GM21423 (cell line): ENCODE measurements around the gene CRTC3.
"Not testable (repeated sequence)": the region's sequence is repeated elsewhere in the genome, so short reads cannot be mapped to it uniquely, and the experiment has no call there.

Source experiments
- ATAC-seq: cut with Tn5 transposase; IDR thresholded peaks from one replicate; pipeline ENCODE4 v1.9.1; 2021; ENCODE audit warnings: mild to moderate bottlenecking, moderate library complexity; ENCODE audit not compliant: unreplicated experiment

CRTC3 gene

DNA sequence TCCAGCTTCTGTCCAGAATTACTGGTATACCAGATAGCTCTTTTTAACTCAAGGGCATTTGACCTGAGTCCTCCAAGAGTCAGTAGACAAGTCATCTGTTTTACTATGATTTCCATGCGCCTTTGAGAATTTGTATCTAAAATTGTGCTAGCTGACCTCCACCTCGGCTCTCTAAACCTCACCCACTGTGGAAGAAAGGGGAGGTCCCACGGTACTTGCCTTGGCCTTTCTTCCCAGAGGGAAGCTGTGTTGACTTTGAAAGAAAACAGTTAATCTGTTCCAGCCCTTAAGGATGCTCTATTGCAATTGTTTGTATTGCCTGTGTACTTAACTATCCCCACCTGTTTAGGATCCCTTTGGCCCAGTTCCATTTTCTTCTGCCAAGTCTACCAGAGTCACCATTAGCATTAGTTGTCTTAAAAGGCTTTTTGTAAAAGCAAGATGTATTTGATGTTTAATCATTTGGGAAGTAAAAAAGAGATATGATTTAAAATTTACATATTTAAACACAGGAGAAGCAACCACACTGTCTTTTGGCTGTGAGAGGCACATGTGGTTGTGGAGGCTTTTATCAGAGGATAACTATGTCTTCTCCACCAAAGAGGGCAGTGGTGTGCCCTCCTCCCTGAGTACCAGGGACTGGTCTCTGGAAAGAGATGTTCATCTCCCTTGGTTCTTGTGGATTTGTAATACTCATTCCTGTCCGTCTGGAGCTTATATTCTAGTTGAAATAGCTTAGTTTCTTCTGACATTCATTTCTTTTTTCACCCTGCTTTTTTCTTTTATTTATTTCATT lies 88.8 kb downstream of the CRTC3 start:
- ATAC-seq, result no peak

DNA sequence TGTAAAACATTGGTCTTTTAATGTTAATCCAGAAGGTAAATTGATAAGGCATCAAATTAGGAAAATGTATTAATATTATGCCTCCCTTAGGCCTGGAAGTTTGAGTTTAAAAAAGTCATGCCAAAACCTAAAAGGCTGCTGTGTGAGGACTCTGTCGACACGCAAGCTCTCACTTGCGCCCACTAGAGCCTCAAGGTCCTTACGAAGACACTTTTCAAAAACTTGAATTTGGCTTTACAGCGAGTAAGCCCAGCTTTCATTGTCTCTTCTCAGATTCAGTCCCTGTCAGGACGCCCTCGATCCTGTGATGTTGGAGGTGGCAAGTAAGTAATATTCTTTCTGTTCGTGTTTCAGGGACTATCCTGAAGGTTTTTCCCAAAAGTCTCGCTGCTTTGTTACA lies 89.7 kb downstream of the CRTC3 start:
- no peak for ATAC-seq

DNA sequence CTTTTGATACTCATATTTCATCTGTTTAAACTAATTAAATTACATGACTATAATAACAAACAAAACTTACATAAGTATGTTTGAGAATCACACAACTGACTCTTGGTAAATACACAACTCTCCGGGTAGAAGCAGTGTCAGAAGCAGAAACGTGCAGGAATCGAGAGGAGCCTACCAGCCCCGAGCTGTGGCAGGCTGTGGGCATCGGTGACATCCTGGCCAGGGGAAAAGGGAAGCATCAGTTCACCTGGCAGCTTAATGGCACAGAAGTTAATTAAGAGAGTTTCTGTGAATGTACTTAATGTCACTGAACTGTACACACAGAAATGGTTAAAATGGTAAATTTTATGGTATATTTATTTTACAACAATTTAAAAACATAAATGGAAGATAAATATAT lies 90.2 kb downstream of the CRTC3 start:
- no peak for ATAC-seq

DNA sequence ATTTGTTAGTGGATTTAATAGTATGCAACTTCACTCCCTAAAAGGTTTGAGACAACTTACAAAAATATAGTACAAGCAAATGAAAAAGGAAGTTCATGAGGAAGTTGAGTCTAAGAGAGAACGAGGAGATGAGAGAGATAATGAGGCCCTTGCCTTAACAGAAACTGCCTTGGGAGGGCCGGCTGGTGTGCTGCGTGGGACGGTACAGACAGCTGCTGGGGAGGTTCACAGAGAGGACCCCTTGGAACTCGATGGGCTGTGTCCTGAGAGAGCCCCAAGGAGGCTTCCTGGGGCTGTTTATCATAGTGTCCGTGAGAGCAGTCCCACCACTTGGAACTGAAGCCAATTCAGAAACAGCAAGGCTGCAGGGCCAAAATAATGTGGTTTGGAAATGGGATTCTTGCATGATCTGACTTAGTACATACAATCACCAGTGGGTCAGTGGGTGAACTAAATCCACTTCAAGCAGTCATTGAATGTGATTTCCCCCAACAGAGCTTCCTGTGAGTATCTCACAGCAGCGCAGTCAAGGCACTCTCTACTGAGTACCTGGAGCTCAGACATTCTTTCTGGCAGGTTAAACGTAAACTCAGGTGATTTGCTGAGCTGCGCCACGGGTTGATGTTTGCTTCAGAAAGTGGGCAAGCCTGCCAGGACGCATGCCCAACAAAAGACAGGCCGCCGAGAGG lies 90.8 kb downstream of the CRTC3 start:
- ATAC-seq, result peak; percentile 65

DNA sequence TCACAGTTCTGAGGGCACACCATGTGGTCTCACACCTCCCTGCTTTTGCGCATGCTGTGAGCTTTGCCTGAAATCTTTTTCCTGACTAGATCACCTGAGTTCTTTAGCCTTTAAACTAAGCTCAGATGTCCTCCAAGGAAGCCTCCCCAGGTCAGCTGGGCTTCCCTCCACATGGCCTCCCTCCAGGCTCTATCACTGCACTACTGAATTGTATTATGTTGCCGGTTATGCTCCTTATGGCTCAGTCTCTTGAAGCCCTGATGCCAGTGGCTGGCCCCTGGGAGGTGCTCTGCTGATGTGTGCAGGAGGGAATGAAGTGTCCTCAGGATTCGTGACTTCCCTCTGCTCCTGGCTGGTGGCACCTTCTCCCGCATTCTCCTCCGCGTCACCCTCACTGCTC lies 94.1 kb downstream of the CRTC3 start:
- ATAC-seq, result no peak

DNA sequence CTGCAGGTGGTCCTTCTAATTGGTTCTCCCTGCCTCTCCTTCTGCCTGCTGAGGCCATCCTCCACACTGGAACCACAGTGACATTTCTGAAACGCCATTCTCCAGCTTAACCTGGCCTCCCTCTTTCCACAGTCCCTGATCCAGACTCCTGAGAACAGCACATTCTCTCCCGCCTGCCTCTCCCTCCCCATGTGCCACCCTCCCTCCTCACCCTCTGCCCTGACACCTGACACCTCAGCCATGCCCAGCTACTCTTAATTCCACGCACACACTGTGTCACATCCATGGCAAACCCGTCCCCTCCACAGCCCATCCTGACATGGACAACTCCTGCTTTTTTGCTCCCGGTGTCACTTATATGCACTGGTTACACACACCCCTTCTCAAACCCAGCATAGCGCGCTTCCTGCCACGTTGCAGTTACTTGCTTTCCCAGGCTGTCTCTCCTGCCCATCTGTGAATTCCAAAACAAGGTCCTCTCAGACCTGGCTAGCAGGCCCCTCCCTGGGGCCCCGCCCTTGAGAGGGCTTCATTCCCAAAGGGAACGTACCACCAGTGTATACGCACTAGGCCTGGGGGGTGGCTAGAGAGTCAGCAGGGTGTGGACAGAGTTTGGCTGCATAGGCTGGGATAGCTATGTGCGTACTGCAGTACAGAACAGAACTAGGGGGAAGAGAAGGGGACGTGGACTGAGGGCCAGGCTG lies 94.7 kb downstream of the CRTC3 start:
- no peak for ATAC-seq

DNA sequence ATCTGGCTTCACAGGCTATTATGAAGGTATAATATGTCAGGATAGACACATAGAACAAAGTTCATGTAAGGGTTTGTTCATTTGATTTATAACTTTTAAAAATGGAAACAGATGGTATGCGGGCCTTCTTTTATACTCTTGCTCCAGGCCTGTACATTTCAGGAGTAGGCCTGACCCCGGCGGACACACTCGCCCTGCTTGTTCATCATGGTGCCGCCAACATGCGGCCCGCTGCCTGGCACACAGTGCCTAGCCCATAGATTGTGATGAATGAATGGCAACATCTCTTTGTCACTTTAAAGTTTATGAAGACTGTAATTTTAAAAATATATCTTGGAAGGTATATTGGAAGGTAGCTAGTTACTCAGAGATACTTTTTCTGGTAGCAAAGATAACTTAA lies 95.3 kb downstream of the CRTC3 start:
- ATAC-seq, result no peak

DNA sequence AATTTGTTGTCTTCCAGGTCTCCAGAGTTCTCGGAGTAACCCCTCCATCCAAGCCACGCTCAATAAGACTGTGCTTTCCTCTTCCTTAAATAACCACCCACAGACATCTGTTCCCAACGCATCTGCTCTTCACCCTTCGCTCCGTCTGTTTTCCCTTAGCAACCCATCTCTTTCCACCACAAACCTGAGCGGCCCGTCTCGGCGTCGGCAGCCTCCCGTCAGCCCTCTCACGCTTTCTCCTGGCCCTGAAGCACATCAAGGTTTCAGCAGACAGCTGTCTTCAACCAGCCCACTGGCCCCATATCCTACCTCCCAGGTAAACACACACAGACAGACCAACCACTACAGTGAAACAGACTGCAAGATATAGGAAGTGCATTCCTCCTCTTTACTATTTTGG lies 99.5 kb downstream of the CRTC3 start:
- no peak for ATAC-seq

DNA sequence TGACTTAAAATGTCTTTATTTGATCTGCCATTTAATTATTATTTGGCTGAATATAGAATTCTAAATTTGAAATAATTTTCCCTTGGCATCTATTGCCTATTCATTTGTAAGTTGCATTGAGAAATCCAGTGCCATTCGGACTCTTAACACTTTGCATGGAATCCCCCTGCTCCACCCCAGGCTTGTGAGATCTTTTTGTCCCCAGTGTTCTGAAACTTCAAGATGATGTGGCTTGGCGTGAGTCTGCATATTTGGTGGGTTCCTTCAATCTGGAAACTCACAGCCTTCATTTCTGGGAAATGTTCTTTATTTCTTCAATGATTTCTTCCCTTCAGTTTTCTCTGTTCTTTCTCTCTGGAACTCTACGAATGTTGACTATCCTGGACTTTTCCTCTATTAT lies 103.6 kb downstream of the CRTC3 start:
- ATAC-seq, result no peak

DNA sequence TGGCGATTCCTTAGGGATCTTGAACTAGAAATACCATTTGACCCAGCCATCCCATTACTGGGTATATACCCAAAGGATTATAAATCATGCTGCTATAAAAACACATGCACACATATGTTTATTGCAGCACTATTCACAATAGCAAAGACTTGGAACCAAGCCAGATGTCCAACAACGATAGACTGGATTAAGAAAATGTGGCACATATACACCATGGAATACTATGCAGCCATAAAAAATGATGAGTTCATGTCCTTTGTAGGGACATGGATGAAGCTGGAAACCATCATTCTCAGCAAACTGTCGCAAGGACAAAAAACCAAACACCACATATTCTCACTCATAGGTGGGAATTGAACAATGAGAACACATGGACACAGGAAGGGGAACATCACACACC lies 107.3 kb downstream of the CRTC3 start:
- ATAC-seq, result not testable (repeated sequence)

DNA sequence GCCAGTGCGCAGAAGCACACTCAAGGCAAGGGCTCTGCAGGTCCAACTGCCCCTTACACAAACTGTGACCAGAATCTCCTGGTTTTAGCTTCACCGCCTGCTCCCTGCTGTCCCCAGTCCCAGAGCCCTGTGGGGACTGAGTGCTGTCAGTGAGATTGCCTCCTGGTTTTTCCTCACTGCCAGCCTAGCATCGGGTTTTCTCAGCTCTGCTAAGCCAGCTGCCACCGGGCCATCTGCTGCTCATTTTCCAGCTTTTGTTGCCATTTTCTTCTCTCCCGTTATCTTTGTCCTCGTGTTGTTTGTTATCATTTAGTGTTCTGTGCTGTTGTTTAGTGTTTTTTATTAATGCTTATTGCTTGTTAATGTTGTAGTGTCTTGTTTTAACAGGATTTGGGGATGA lies 108.0 kb downstream of the CRTC3 start:
- no peak for ATAC-seq

DNA sequence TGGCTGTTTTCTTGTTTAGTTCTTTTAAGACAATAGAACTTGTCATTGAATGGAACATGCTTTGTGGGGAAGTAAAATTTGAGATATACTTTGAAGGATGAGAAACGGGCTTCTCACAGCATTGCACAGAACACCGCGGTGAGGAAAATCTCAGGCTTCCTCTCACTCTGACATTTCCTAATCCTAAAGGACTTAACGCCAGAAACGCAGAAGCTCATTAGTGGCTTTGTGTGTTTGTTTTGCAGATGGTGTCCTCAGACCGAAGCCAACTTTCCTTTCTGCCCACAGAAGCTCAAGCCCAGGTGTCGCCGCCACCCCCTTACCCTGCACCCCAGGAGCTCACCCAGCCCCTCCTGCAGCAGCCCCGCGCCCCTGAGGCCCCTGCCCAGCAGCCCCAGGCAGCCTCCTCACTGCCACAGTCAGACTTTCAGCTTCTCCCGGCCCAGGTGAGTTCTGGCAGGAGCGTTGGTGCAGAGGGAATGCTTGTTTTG lies 108.5 kb downstream of the CRTC3 start:
- ATAC-seq, result no peak

DNA sequence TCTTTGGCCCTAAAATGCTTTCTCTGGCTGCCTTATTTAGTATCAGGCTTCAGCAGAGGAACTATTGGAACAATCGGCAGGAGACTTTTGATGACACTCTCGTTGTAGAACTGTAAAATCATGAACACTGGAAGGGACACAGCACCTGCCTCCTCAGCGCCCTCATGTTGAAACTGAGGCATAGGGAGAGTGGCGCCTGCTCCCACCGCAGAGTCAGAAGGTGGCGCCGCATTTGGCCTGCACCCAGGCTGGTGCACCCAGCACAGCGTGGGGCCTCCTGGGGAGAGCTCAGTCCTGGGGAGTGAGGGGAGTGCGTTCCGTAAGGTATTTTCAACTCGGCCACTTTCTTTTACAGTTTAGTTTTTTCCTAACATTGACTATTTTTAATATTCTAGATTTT lies 109.2 kb downstream of the CRTC3 start:
- ATAC-seq, result no peak

DNA sequence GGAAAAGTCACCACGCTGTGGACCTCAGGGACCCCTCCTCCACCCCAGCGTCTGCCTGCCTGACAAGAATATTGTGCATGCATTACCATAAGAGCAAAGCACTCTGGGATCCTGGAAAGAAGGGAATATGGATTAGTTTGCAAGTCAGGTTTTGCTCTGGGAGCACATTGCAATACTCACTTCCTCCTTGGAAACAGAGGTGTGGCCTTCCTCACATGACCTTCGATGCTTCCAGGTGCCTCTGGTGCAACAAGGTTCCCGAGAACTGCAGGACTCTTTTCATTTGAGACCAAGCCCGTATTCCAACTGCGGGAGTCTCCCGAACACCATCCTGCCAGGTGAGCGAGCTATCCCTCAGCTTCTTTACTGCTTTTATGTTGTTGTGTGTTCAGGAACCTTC lies 111.1 kb downstream of the CRTC3 start:
- ATAC-seq, result no peak

DNA sequence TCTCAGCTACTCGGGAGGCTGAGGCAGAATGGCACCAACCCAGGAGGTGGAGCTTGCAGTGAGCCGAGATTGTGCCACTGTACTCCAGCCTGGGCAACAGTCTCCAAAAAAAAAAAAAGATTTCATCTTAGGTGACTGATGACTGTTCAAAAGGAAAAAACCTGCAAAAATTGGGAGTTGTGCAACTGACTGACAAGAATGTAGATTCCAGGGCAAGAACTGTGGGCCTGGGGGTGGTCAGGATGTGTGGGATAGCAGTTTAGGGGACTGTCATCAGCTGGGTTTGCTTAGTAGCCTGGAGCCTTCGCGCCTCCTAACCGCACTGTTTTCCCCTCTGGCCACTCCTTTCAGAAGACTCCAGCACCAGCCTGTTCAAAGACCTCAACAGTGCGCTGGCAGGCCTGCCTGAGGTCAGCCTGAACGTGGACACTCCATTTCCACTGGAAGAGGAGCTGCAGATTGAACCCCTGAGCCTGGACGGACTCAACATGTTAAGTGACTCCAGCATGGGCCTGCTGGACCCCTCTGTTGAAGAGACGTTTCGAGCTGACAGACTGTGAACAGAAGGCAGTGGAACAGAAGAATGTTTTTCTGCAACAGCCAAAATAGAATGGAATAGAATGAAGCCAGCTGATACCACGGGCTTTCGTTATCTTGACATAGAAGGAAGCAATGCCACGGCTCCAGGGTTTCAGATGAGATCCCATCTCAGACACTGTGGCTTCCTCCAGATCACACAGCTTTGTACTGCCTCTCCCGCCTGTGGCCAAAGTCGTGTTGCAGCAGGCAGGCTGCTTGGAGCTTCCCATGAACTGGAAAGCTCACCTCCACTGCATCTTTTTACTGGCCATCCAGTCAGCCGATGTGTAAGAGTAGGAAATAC lies 112.1 kb downstream of the CRTC3 start:
- no peak for ATAC-seq

DNA sequence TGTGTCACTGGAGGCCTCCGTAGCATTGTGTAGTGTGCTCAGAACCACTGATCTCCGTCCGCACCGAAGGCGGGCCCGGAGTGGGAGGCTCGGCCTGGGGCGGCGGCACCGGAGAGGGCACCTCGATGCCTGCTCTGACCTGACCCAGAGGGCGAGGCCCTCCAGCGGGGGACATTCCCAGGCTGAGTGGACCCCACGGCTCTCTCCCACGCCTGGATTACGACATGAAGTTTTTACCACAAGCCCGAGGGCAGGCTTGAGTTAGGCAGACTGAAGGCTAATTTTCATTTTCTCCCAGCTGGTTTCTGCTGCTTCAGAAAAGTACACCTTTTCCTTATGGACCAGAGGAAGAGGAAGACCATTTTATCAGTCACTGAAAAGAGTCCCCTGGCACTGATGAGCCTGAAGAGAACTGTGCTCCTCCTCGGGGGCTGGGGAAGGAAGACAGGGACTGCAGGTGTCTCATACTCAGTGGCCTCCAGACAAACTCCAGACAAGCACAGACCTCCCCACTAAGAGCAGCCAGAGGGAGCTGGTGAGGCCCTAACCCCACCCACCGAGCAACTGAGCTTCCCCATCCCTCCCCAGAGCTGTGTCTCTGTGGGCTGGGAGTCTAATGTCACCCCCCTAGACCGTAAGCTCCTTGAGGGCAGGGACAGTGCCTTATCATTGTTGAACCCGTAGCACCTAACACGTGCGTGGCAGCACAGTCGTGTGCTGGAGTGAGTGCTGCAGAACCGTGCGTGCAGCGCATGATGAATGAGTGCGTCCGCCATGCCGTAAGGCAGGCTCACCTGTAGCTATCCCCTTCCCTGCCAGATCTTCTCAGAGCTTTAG lies 113.0 kb downstream of the CRTC3 start:
- ATAC-seq, result no peak

DNA sequence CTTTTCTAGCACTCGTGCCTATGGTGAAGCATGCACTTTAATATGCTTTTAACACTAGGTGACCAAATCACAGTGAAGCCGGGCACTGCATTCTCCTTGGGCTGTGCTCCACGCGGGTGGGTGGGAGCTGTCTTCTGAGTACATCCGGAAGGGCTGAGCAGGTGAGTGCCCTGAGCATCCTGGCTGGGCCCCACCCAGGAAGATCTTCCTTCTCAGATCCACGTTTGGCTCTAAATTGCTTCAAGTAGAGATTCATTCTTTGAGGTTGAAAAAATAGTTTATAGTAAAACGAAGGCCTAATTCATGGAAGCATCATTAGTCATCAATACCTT lies 113.5 kb downstream of the CRTC3 start:
- ATAC-seq, result no peak

DNA sequence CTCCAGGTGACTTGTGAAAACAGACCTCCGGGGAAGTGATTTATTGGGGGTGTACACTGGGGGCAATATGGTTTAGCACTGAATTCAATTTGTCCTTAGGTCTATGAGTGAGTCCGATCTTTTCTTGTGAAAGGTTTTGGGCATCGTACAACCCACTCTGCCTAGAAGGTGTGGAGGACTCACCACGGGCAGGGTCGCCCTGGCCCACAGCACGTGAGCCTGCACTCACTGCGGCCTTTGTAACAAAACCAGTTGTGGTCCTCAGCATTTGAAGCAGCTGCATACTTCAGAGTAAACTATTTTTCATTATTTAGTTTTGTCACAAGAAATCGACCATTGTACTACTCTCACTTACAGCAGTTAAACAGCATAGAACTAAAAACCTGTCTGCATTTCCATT lies 114.8 kb downstream of the CRTC3 start:
- ATAC-seq, result no peak

DNA sequence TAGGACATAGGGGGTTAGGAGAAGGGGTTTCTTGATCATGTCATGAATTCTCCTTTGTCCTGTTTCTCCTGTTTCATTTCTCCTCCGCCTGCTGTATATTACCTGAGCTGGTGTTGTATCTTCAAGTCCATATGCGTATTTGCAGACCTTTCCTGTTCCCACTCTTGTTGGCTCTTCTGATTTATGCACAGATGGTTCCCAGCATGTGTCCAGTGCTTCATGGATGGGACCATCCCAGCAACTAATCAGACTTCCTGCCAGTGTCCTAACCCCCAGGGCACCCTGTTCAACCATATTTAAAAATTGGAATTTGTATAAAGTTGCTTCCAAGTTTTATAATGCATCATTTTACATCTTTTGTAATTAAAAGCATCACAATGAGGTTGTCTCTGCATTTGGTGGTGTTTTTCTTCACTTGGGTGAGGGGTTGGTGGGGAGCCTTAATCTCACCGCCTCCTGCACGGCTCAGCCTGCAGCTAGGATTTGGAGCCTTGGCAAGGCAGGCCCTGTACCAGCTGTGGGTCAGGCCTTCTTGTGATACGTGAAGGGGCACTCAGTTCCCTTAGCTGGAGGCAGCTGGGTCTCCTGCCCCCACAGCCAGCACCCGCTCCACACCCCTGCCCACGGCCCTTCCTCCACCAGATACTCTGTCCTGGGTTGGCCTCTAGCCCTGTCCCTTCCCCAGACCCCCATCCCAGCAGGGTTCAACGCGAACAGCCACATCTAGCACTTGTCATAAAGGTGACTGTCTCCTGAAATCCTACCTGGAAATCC lies 115.4 kb downstream of the CRTC3 start:
- ATAC-seq, result no peak
